D721Med (cell line): ENCODE results near the gene FIGLA.

Experiments used
- DNase-seq: peaks from one replicate; pipeline ENCODE4 v3.0.0; 2011; ENCODE audit warnings: low spot score; ENCODE audit not compliant: insufficient read length
- FAIRE-seq: peaks from 2 replicates; lab custom pipeline; 2011; peaks lifted over from hg19 to GRCh38; lab: Jason Lieb, UNC
- CTCF ChIP-seq: IDR thresholded peaks from 2 replicates; pipeline ENCODE4 v1.5.1; 2012; ENCODE audit warnings: mild to moderate bottlenecking, control low read depth; ENCODE audit not compliant: insufficient read depth; ENCODE audit errors: missing control alignments

Gene FIGLA

GRCh38 chr2:70753902-70754301, 36.5 kb downstream of the FIGLA start:
- no peak for TF ChIP-seq CTCF
- no peak for DNase-seq
- FAIRE-seq = no peak

- no peak for FAIRE-seq
- DNase-seq = no peak
- TF ChIP-seq CTCF = no peak
These were observed 37.4 kb downstream of the FIGLA start for GRCh38 chr2:70753031-70753430.

GRCh38 chr2:70752396-70752795, 38.0 kb downstream of the FIGLA start:
- no peak for TF ChIP-seq CTCF
- no peak for FAIRE-seq

GRCh38 chr2:70751881-70752280, 38.6 kb downstream of the FIGLA start:
- no peak for DNase-seq
- FAIRE-seq = no peak
- TF ChIP-seq CTCF = no peak

More at GRCh38 chr2:70752396-70752795, 38.0 kb downstream of the FIGLA start:
- no peak for DNase-seq

GRCh38 chr2:70750320-70750719, 40.1 kb downstream of the FIGLA start:
- no peak for DNase-seq
- FAIRE-seq = no peak
- TF ChIP-seq CTCF = no peak

GRCh38 chr2:70748002-70748784, 42.2 kb downstream of the FIGLA start:
- TF ChIP-seq CTCF = no peak

GRCh38 chr2:70747284-70747683, 43.2 kb downstream of the FIGLA start:
- no peak for TF ChIP-seq CTCF
- DNase-seq (no peak), FAIRE-seq (no peak)

More at GRCh38 chr2:70748002-70748784, 42.2 kb downstream of the FIGLA start:
- DNase-seq (no peak), FAIRE-seq (no peak)
